ENCODE measurements around the gene RNF41. TPM values are rescaled to one million over a fixed set of nuclear protein-coding genes. Genes with fewer than 3 reads are reported as not detected.

RNF41 gene
- total and polyA plus RNA-seq, 11 donors = 10.6 to 84.0 (median 53.3) TPM

DNA sequence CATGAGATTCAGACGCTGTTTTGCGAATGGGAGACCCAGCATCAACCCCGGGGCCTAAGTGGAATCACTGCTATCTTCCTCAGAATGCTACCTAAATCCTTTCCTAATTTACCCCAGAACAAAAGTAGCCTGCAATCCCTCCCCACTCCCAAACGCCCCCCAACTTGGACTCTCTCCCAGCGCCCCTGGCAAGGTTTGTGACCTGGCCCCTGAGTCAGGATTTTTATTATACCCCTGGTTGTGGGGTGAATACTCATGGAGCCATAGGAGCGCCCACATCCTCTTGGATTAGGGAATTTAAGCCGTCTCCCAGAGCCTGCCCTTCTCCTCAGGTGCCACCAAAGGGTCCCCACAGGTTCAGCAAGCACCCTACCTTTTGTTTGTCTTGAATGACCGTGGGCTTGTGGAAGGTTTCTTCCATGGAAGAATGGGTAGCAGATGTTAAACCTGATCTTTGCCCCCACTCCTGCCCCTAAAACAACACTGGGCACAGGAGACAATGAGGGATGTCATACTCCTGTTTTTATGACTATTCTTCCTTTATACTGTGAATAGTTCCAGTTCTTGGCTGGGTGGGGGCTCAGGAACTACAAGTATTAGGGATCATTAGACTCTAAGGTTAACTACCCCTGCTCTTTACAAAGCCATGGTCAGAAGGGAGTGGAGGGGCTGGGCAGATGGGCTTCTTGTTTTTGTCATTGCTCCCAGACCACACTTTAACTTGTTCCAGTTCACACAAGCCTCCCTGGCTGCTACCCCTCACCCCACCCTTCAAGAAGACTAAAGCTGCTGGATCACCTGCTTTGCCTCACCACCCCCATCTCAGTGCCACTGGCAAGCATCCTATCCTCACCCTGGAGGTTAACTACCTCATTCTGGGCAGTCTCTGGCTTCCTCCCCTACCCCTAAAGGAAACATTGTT is 68.7 kb downstream of the RNF41 start:
- H3K4me1 ChIP-seq = peaks cover 4 to 36% (median 23%) of the 10 kb centered on the region in 12 donors
- no peaks in the 10 kb centered on the region for H3K9me3 ChIP-seq
- peaks cover 0 to 12% (median 0%) of the 10 kb centered on the region in 9 donors for H3K36me3 ChIP-seq
- intact Hi-C loops (cut with DNase I) = loop anchor here in 2 of 10 donors (2.0 kb wide), 1 partner anchor 24 kb away; the partner anchor contains the start of gene ESYT1 (in 2 of the 2)
- peak overlapping the region; percentile 22 to 92 (median 72) for H3K4me3 ChIP-seq
- DNase-seq (peak in 1 of 5 donors; percentile 15), ATAC-seq (no peak)
- WGBS, 4 donors = 7 to 16% (median 15%) methylated on average over 8 of the region's 8 CpGs
- no peak for TF ChIP-seq POLR2A (IDR thresholded peaks at IDR 0.05)
- TF ChIP-seq, protein P1, sequence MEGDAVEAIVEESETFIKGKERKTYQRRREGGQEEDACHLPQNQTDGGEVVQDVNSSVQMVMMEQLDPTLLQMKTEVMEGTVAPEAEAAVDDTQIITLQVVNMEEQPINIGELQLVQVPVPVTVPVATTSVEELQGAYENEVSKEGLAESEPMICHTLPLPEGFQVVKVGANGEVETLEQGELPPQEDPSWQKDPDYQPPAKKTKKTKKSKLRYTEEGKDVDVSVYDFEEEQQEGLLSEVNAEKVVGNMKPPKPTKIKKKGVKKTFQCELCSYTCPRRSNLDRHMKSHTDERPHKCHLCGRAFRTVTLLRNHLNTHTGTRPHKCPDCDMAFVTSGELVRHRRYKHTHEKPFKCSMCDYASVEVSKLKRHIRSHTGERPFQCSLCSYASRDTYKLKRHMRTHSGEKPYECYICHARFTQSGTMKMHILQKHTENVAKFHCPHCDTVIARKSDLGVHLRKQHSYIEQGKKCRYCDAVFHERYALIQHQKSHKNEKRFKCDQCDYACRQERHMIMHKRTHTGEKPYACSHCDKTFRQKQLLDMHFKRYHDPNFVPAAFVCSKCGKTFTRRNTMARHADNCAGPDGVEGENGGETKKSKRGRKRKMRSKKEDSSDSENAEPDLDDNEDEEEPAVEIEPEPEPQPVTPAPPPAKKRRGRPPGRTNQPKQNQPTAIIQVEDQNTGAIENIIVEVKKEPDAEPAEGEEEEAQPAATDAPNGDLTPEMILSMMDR (IDR thresholded peaks at IDR 0.05) = no peak
- H3K27me3 ChIP-seq = no peaks in the 10 kb centered on the region
- H3K27ac ChIP-seq = peak overlapping the region in 10 of 12 donors; percentile 92 to 98 (median 94)

Other genes starting within 250 kb of the RNF41 start
- 100 to 1,000 TPM in 8 of 9 donors, 10 to 100 TPM in 1; 97.5 to 135 (median 119) TPM for gene RAB5B, start 247.8 kb downstream of the RNF41 start, total RNA-seq
- gene RAB5B, start 247.8 kb downstream of the RNF41 start, polyA plus RNA-seq = 10 to 100 TPM; 57.5 to 86.5 TPM
- 10 to 100 TPM; 25.0 to 59.5 (median 32.0) TPM for gene SUOX, start 224.6 kb downstream of the RNF41 start, total RNA-seq
- gene SUOX, start 224.6 kb downstream of the RNF41 start, polyA plus RNA-seq = 10 to 100 TPM; 26.2 to 28.6 TPM
- 10 to 100 TPM in 1 of 9 donors, 1 to 10 TPM in 8; 4.3 to 10.3 (median 6.9) TPM for gene IKZF4, start 200.9 kb downstream of the RNF41 start, total RNA-seq
- gene IKZF4, start 200.9 kb downstream of the RNF41 start, polyA plus RNA-seq = 1 to 10 TPM; 2.6 to 3.2 TPM
- 100 to 1,000 TPM in 2 of 9 donors, 10 to 100 TPM in 7; 11.7 to 616 (median 23.2) TPM for gene RPS26, start 180.0 kb downstream of the RNF41 start, total RNA-seq
- 1,000 to 10,000 TPM in 1 of 2 donors, 100 to 1,000 TPM in 1; 933 to 1,433 TPM for gene RPS26, start 180.0 kb downstream of the RNF41 start, polyA plus RNA-seq
- gene ERBB3, start 141.8 kb downstream of the RNF41 start, total RNA-seq = 1 to 10 TPM in 8 of 9 donors, under 1 TPM in 1; 0.90 to 4.5 (median 1.8) TPM
- gene ERBB3, start 141.8 kb downstream of the RNF41 start, polyA plus RNA-seq = 1 to 10 TPM; 2.7 to 3.4 TPM
- 100 to 1,000 TPM in 1 of 9 donors, 10 to 100 TPM in 8; 66.0 to 105 (median 72.4) TPM for gene PA2G4, start 117.4 kb downstream of the RNF41 start, total RNA-seq
- 100 to 1,000 TPM in 1 of 2 donors, 10 to 100 TPM in 1; 62.4 to 187 TPM for gene PA2G4, start 117.4 kb downstream of the RNF41 start, polyA plus RNA-seq
- 1,000 to 10,000 TPM in 8 of 9 donors, 100 to 1,000 TPM in 1; 533 to 2,381 (median 1,999) TPM for gene RPL41, start 105.3 kb downstream of the RNF41 start, total RNA-seq
- 1,000 to 10,000 TPM in 1 of 2 donors, 100 to 1,000 TPM in 1; 752 to 4,466 TPM for gene RPL41, start 105.3 kb downstream of the RNF41 start, polyA plus RNA-seq
- gene ZC3H10, start 103.7 kb downstream of the RNF41 start, total RNA-seq = 1 to 10 TPM; 2.7 to 6.4 (median 4.9) TPM
- gene ZC3H10, start 103.7 kb downstream of the RNF41 start, polyA plus RNA-seq = 1 to 10 TPM; 3.5 to 3.9 TPM
- 10 to 100 TPM; 26.8 to 81.1 (median 43.4) TPM for gene ESYT1, start 93.7 kb downstream of the RNF41 start, total RNA-seq
- 10 to 100 TPM; 17.0 to 67.3 TPM for gene ESYT1, start 93.7 kb downstream of the RNF41 start, polyA plus RNA-seq
- gene MYL6B, start 69.3 kb downstream of the RNF41 start, total RNA-seq = 10 to 100 TPM; 30.1 to 55.2 (median 41.1) TPM
- 10 to 100 TPM; 27.5 to 65.9 TPM for gene MYL6B, start 69.3 kb downstream of the RNF41 start, polyA plus RNA-seq
- 100 to 1,000 TPM; 355 to 949 (median 613) TPM for gene MYL6, start 63.6 kb downstream of the RNF41 start, total RNA-seq
- 1,000 to 10,000 TPM in 1 of 2 donors, 100 to 1,000 TPM in 1; 745 to 1,383 TPM for gene MYL6, start 63.6 kb downstream of the RNF41 start, polyA plus RNA-seq
- 10 to 100 TPM; 48.6 to 83.5 (median 66.2) TPM for gene SMARCC2, start 32.4 kb downstream of the RNF41 start, total RNA-seq
- gene SMARCC2, start 32.4 kb downstream of the RNF41 start, polyA plus RNA-seq = 10 to 100 TPM; 21.4 to 27.6 TPM
- gene NABP2, start 2.4 kb upstream of the RNF41 start, total RNA-seq = 10 to 100 TPM; 18.0 to 27.4 (median 20.7) TPM
- gene NABP2, start 2.4 kb upstream of the RNF41 start, polyA plus RNA-seq = 10 to 100 TPM; 14.8 to 30.1 TPM
- not detected for gene SLC39A5, start 8.1 kb upstream of the RNF41 start, total RNA-seq
- under 1 TPM in 1 of 2 donors, not detected in 1; 0.12 TPM for gene SLC39A5, start 8.1 kb upstream of the RNF41 start, polyA plus RNA-seq
- 10 to 100 TPM; 19.3 to 40.6 (median 28.0) TPM for gene ANKRD52, start 36.5 kb upstream of the RNF41 start, total RNA-seq
- gene ANKRD52, start 36.5 kb upstream of the RNF41 start, polyA plus RNA-seq = 10 to 100 TPM; 12.2 to 36.7 TPM
- gene COQ10A, start 45.0 kb upstream of the RNF41 start, total RNA-seq = 100 to 1,000 TPM in 7 of 9 donors, 10 to 100 TPM in 2; 45.7 to 250 (median 129) TPM
- gene COQ10A, start 45.0 kb upstream of the RNF41 start, polyA plus RNA-seq = 100 to 1,000 TPM in 1 of 2 donors, 10 to 100 TPM in 1; 89.2 to 249 TPM
- gene CS, start 78.4 kb upstream of the RNF41 start, total RNA-seq = 100 to 1,000 TPM; 489 to 866 (median 662) TPM
- gene CS, start 78.4 kb upstream of the RNF41 start, polyA plus RNA-seq = 100 to 1,000 TPM; 165 to 291 TPM
- gene CNPY2, start 94.1 kb upstream of the RNF41 start, total RNA-seq = 10 to 100 TPM; 26.8 to 61.0 (median 35.6) TPM
- gene CNPY2, start 94.1 kb upstream of the RNF41 start, polyA plus RNA-seq = 10 to 100 TPM; 64.2 to 67.3 TPM
- gene PAN2, start 112.1 kb upstream of the RNF41 start, total RNA-seq = 10 to 100 TPM; 12.3 to 43.8 (median 38.2) TPM
- gene PAN2, start 112.1 kb upstream of the RNF41 start, polyA plus RNA-seq = 10 to 100 TPM; 15.1 to 44.7 TPM
- under 1 TPM in 1 of 9 donors, not detected in 8; 0.69 TPM for gene IL23A, start 117.0 kb upstream of the RNF41 start, total RNA-seq
- under 1 TPM in 1 of 2 donors, not detected in 1; 0.29 TPM for gene IL23A, start 117.0 kb upstream of the RNF41 start, polyA plus RNA-seq
- 100 to 1,000 TPM in 1 of 9 donors, 10 to 100 TPM in 8; 31.4 to 150 (median 37.1) TPM for gene STAT2, start 138.2 kb upstream of the RNF41 start, total RNA-seq
- gene STAT2, start 138.2 kb upstream of the RNF41 start, polyA plus RNA-seq = 10 to 100 TPM; 23.1 to 26.2 TPM
- not detected for gene APOF, start 140.9 kb upstream of the RNF41 start, total RNA-seq
- not detected for gene APOF, start 140.9 kb upstream of the RNF41 start, polyA plus RNA-seq
- gene TIMELESS, start 227.5 kb upstream of the RNF41 start, total RNA-seq = 1 to 10 TPM; 1.1 to 7.3 (median 2.4) TPM
- gene TIMELESS, start 227.5 kb upstream of the RNF41 start, polyA plus RNA-seq = 1 to 10 TPM; 1.5 to 4.1 TPM
- under 1 TPM in 2 of 9 donors, not detected in 7; 0.28 to 0.32 TPM for gene MIP, start 232.7 kb upstream of the RNF41 start, total RNA-seq
- not detected for gene MIP, start 232.7 kb upstream of the RNF41 start, polyA plus RNA-seq
- gene SPRYD4, start 246.7 kb upstream of the RNF41 start, total RNA-seq = 1 to 10 TPM; 2.2 to 4.7 (median 3.0) TPM
- 1 to 10 TPM; 2.1 to 2.9 TPM for gene SPRYD4, start 246.7 kb upstream of the RNF41 start, polyA plus RNA-seq

All from heart left ventricle (tissue), 16 donors.